A549 (cell line): ENCODE results near the gene CORO2A. TPM values are rescaled to one million over a fixed set of nuclear protein-coding genes. Genes with fewer than 3 reads are reported as not detected.

Experiments
- ATAC-seq, 2 experiments: fragments of 200-7000 bp in 1 of 2; fragments of >200 bp in 1 of 2; cut with Nextera tagmentation in 1 of 2; cut with Tn5 transposase in 1 of 2; 3 replicates each; pipeline versions ENCODE4 v1.8.0 to v1.9.1; 2018 to 2020; ENCODE audit warnings: mild to moderate bottlenecking in 1 of 2, moderate library complexity in 1 of 2
- CTCF ChIA-PET: fragments of 300-600 bp; sonication (Branson Sonifier 250); formaldehyde crosslinking; extraction: SDS; loops from one replicate; lab custom pipeline; 2021; ENCODE audit warnings: antibody characterized with exemption, inconsistent platforms; lab: Yijun Ruan, JAX
- POLR2A ChIA-PET: fragments of 350-600 bp; formaldehyde crosslinking; extraction: SDS; loops from one replicate; lab custom pipeline; 2021; ENCODE audit warnings: antibody characterized with exemption, inconsistent platforms; lab: Yijun Ruan, JAX
- DNase-seq, 2 experiments: peaks; one replicate each; pipeline versions ENCODE4 v3.0.0 to v3.0.0-alpha.2; 2011 to 2016; ENCODE audit warnings: low read depth in 1 of 2, low spot score in 1 of 2
- FAIRE-seq: peaks from 2 replicates; lab custom pipeline; 2011; peaks lifted over from hg19 to GRCh38; lab: Jason Lieb, UNC
- H3K27ac ChIP-seq, 2 experiments: fragments of >200 bp; sonication (Bioruptor Twin); formaldehyde crosslinking; 3 replicates each; pipeline ENCODE4 v1.5.1; 2016 to 2017
- H3K4me1 ChIP-seq: fragments of >200 bp; sonication (Bioruptor Twin); formaldehyde crosslinking; 3 replicates; pipeline ENCODE4 v1.6.1; 2016
- H3K4me2 ChIP-seq: fragments of >200 bp; sonication (Bioruptor Twin); formaldehyde crosslinking; 3 replicates; pipeline ENCODE4 v1.6.1; 2016
- H3K4me3 ChIP-seq: fragments of >200 bp; sonication (Bioruptor Twin); formaldehyde crosslinking; 3 replicates; pipeline ENCODE4 v1.5.1; 2016
- H3K9me3 ChIP-seq: fragments of >200 bp; sonication (Bioruptor Twin); formaldehyde crosslinking; 3 replicates; pipeline ENCODE4 v1.6.1; 2016
- JUN ChIP-seq, 2 experiments: fragments of >200 bp; sonication (Bioruptor Twin); formaldehyde crosslinking; IDR thresholded peaks; 2 replicates in 1 of 2; 3 replicates in 1 of 2; pipeline ENCODE4 v1.6.1; 2016 to 2017
- MAZ ChIP-seq: fragments of 150-350 bp; IDR thresholded peaks from 2 replicates; pipeline ENCODE4 v1.6.1; 2014; ENCODE audit warnings: antibody characterized with exemption, low read depth, low read length, borderline replicate concordance
- NPAS2 ChIP-seq: fragments of 250-450 bp; sonication (Bioruptor Pico); IDR thresholded peaks from 2 replicates; pipeline ENCODE4 v1.8.0; 2022; ENCODE audit warnings: mild to moderate bottlenecking, moderate library complexity, borderline replicate concordance
- NR3C1 ChIP-seq: fragments of >200 bp; sonication (Bioruptor Twin); formaldehyde crosslinking; IDR thresholded peaks from 3 replicates; pipeline ENCODE4 v1.6.1; 2017
- TP53 ChIP-seq: fragments of 250-450 bp; sonication (Bioruptor Pico); IDR thresholded peaks from 2 replicates; pipeline ENCODE4 v1.5.0; 2021; ENCODE audit warnings: mild to moderate bottlenecking, moderate library complexity
- WGBS: methylation state at CpG from one replicate; pipeline ENCODE4 v1.1.6; 2017; ENCODE audit errors: missing lambda C conversion rate; 5-methylcytosine and 5-hydroxymethylcytosine counted together
- polyA plus RNA-seq, 4 experiments: library from polyadenylated mRNA; depleted of rRNA in 3 of 4; stranded (reverse); fragments of >200 nt; fragmentation: RNase III in 1 of 4; extraction: RNeasy Plus Mini Kit Qiagen cat#74134 plus additional on column Dnase treatment in 1 of 4; gene quantifications; 2 replicates in 3 of 4; 3 replicates in 1 of 4; pipeline ENCODE4 v1.2.3, GENCODE V29; 2011 to 2017
- TF ChIP-seq, protein P1 (sequence below): IDR thresholded peaks from 2 replicates; pipeline ENCODE4 v1.6.1; 2012; ENCODE audit warnings: low read depth, borderline replicate concordance
- TF ChIP-seq, protein P2 (sequence below): fragments of 250-450 bp; sonication (Bioruptor Pico); IDR thresholded peaks from 2 replicates; pipeline ENCODE4 v1.5.0; 2021; ENCODE audit warnings: mild to moderate bottlenecking, moderate library complexity, borderline replicate concordance
- TF ChIP-seq, protein P3 (sequence below): fragments of >200 bp; sonication (Bioruptor Twin); formaldehyde crosslinking; IDR thresholded peaks from 3 replicates; pipeline ENCODE4 v1.6.1; 2016
- TF ChIP-seq, protein P4 (sequence below): fragments of 200-600 bp; sonication (generic); IDR thresholded peaks from 2 replicates; pipeline ENCODE4 v1.6.1; 2016; ENCODE audit warnings: antibody characterized with exemption, mild to moderate bottlenecking, moderate library complexity
- TF ChIP-seq, protein P5 (sequence below): fragments of 450-650 bp; IDR thresholded peaks from 2 replicates; pipeline ENCODE4 v1.6.1; 2014; ENCODE audit warnings: antibody characterized with exemption

Gene CORO2A
- polyA plus RNA-seq, 2 of the 4 experiments (the other 2 are of a cell fraction) = 0.49 to 2.0 TPM

DNA sequence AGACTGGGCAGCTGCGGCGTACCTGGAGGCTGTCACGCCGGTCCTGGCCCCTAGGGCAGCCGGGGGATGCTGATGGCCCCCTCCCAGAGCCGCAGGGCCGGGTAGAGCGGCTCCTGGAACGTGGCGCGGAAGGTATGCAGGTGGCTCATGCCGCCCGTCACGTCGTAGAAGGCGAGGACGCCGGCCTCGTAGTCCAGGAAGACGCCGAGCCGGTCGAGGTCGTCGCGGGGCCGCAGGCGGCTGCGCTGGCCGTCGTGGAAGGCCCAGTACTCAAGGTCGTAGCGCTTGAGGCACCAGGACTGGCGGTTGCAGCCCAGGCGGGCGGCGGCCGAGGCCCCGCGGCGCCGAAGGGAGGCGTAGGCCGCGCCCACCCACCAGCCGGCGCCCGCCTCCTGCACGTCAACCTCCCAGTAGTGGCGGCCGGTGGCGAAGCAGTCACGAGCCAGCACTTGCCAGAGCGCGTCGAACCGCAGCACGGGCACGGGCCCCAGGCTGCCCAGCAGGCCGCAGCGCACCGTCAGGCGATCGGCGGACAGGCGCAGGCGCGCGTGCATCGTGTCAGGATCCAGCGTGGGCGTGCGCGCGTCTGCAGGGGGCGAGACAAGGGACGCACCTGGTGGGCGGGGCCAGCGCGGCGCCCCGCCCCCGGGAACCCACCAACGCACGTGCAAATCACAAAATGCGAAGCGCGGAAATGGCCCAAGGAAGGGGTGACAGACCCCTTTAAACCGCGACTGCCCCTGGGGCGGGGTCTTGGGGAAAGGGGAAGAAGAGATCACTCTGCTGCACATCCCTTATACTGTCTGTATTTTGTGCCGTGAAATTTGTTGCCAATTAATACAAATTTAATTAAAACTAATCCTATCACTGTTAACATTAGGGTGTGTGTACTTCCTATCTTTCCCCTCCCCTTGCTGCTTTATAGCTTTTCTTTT is 104.8 kb downstream of the CORO2A start:
- ChIA-PET POLR2A (interaction anchor here (1.8 kb wide), 1 partner anchor 31 kb away, joined by 6 read pairs; the partner anchor contains the start of gene NANS), CTCF (interaction anchor here (3.5 kb wide), 1 partner anchor 13 kb away, joined by 15 read pairs; no protein-coding TSS in a partner anchor)
- no peaks in the 10 kb centered on the region for H3K4me1 ChIP-seq
- no peak overlapping the region for H3K4me3 ChIP-seq
- no peak for DNase-seq
- H3K9me3 ChIP-seq = no peaks in the 10 kb centered on the region
- H3K27ac ChIP-seq = no peak overlapping the region
- 94% methylated on average over 76 of the region's 92 CpGs for WGBS
- ATAC-seq = no peak; a peak in 1 of 6 replicates
- FAIRE-seq = no peak
- no peak overlapping the region for H3K4me2 ChIP-seq
- TF ChIP-seq, protein P1, sequence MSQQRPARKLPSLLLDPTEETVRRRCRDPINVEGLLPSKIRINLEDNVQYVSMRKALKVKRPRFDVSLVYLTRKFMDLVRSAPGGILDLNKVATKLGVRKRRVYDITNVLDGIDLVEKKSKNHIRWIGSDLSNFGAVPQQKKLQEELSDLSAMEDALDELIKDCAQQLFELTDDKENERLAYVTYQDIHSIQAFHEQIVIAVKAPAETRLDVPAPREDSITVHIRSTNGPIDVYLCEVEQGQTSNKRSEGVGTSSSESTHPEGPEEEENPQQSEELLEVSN = no peak

DNA sequence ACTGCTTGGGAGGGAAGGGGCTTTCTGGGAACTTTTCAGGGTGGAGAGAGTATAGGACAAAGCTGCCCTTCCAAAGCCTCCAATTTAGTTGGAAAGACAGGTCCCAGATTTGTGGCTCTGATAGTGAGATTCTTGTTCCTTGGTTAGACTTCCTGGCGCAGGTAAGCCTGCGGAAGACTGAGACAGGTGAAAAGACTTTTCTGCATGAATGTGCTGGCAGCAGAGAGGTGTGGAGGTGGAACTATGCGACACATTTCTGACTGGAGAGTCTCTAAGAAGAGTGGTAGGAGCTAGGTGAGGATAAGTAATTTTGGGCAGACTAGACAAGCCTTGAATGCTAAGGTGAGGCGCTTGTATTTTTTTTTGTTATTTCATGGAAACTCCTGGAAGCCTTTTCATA is 106.0 kb downstream of the CORO2A start:
- no peak for FAIRE-seq
- no peak overlapping the region for H3K4me2 ChIP-seq
- H3K9me3 ChIP-seq = no peaks in the 10 kb centered on the region
- peaks cover 8% of the 10 kb centered on the region for H3K4me1 ChIP-seq
- no peak for ATAC-seq
- CTCF ChIA-PET = interaction anchor here (0.6 to 3.5 kb wide), 4 partner anchors 8 to 115 kb away, joined by 4 to 15 read pairs (median 4); partner anchors contain the start of gene TRIM14
- TF ChIP-seq, protein P2, sequence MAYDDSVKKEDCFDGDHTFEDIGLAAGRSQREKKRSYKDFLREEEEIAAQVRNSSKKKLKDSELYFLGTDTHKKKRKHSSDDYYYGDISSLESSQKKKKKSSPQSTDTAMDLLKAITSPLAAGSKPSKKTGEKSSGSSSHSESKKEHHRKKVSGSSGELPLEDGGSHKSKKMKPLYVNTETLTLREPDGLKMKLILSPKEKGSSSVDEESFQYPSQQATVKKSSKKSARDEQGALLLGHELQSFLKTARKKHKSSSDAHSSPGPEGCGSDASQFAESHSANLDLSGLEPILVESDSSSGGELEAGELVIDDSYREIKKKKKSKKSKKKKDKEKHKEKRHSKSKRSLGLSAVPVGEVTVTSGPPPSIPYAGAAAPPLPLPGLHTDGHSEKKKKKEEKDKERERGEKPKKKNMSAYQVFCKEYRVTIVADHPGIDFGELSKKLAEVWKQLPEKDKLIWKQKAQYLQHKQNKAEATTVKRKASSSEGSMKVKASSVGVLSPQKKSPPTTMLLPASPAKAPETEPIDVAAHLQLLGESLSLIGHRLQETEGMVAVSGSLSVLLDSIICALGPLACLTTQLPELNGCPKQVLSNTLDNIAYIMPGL = no peak
- TF ChIP-seq MAZ (no peak), TP53 (CRISPR knock-in tag) (no peak)
- H3K27ac ChIP-seq = no peak overlapping the region
- no peak overlapping the region for H3K4me3 ChIP-seq
- POLR2A ChIA-PET = no interaction called here
- 96% methylated on average over 4 of the region's 4 CpGs for WGBS
- DNase-seq = no peak

DNA sequence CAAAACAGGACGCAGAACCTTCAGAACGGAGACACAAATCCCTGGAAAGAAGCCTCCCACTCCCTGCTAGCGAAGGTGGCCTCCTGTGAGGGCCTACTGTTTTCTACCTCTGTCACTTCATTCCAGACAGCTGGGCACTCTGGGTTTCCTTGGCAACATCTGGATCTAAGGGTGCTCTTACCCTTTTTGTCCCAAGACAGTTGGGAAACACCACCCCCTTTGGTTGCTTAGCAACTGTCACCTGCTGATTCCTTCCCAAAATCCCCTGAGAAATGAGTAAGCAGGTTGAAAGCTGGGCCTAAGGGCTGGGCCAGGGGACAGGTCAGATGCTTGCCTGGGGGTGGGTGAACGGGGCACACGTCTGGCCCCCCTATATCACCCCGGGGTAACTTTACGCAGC is 106.5 kb downstream of the CORO2A start:
- 82% methylated on average over 7 of the region's 7 CpGs for WGBS
- H3K4me2 ChIP-seq = no peak overlapping the region
- ChIA-PET CTCF (interaction anchor here (0.6 to 3.5 kb wide), 5 partner anchors 9 to 115 kb away, joined by 4 to 15 read pairs (median 4); partner anchors contain the start of genes CORO2A and TRIM14), POLR2A (no interaction called here)
- H3K27ac ChIP-seq = no peak overlapping the region
- DNase-seq (peak in 1 of 2 experiments; percentile 13), FAIRE-seq (no peak), ATAC-seq (no peak)
- no peaks in the 10 kb centered on the region for H3K9me3 ChIP-seq
- H3K4me3 ChIP-seq = no peak overlapping the region
- TF ChIP-seq, protein P3, sequence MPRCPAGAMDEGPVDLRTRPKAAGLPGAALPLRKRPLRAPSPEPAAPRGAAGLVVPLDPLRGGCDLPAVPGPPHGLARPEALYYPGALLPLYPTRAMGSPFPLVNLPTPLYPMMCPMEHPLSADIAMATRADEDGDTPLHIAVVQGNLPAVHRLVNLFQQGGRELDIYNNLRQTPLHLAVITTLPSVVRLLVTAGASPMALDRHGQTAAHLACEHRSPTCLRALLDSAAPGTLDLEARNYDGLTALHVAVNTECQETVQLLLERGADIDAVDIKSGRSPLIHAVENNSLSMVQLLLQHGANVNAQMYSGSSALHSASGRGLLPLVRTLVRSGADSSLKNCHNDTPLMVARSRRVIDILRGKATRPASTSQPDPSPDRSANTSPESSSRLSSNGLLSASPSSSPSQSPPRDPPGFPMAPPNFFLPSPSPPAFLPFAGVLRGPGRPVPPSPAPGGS = no peak
- TF ChIP-seq NPAS2 (CRISPR knock-in tag) (no peak), JUN (IDR thresholded peaks at IDR 0.05) (no peak), NR3C1 (no peak)
- TF ChIP-seq, protein P4, sequence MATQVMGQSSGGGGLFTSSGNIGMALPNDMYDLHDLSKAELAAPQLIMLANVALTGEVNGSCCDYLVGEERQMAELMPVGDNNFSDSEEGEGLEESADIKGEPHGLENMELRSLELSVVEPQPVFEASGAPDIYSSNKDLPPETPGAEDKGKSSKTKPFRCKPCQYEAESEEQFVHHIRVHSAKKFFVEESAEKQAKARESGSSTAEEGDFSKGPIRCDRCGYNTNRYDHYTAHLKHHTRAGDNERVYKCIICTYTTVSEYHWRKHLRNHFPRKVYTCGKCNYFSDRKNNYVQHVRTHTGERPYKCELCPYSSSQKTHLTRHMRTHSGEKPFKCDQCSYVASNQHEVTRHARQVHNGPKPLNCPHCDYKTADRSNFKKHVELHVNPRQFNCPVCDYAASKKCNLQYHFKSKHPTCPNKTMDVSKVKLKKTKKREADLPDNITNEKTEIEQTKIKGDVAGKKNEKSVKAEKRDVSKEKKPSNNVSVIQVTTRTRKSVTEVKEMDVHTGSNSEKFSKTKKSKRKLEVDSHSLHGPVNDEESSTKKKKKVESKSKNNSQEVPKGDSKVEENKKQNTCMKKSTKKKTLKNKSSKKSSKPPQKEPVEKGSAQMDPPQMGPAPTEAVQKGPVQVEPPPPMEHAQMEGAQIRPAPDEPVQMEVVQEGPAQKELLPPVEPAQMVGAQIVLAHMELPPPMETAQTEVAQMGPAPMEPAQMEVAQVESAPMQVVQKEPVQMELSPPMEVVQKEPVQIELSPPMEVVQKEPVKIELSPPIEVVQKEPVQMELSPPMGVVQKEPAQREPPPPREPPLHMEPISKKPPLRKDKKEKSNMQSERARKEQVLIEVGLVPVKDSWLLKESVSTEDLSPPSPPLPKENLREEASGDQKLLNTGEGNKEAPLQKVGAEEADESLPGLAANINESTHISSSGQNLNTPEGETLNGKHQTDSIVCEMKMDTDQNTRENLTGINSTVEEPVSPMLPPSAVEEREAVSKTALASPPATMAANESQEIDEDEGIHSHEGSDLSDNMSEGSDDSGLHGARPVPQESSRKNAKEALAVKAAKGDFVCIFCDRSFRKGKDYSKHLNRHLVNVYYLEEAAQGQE = no peak
- TF ChIP-seq, protein P2 = no peak
- TF ChIP-seq, protein P5, sequence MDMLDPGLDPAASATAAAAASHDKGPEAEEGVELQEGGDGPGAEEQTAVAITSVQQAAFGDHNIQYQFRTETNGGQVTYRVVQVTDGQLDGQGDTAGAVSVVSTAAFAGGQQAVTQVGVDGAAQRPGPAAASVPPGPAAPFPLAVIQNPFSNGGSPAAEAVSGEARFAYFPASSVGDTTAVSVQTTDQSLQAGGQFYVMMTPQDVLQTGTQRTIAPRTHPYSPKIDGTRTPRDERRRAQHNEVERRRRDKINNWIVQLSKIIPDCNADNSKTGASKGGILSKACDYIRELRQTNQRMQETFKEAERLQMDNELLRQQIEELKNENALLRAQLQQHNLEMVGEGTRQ = no peak
- peaks cover 14% of the 10 kb centered on the region for H3K4me1 ChIP-seq
